ENCODE data around the gene AFMID. TPM values are rescaled to one million over a fixed set of nuclear protein-coding genes. Genes with fewer than 3 reads are reported as not detected.

Gene AFMID
- total RNA-seq, 6 experiments from 2014 or later: 23.0 to 32.9 (median 26.2) TPM

DNA sequence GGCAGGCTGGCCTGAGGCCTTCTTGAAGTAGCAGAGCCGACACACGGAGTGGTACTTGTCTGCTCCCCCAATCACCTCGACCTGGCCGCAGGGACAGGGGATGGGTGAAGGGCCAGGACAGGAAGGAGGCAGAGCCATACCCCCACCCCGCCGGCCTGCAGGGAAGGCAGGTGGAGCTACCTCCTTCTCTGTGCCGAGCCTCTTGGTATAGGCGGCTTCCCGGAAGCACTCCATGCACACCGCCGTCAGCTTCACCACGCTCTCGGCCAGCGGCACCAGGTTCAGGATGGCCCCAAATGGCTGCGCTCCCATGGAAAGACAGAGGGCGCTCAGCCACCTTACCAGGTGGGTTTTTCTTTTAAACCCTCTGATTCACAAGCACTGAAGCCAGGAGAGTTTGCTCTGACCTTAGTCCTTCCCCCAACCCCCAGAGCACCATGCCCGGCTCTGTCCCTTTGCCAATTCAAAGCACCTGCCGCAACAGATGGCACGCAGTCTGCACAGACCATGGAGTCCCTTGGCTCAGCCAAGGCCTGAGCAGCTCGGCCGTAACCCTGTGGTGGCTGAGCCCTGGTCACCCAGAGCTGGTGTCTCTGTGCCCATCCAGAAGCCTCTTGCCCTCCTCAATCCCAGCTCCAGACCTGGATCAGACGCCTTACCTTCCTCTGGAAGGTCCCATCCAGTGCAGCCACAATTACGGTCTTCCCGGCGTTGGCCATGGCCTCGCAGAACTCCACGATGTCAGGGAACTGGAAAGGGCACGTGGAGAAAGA, 12.1 kb upstream of the AFMID start:
- TF ChIP-seq, protein P1, sequence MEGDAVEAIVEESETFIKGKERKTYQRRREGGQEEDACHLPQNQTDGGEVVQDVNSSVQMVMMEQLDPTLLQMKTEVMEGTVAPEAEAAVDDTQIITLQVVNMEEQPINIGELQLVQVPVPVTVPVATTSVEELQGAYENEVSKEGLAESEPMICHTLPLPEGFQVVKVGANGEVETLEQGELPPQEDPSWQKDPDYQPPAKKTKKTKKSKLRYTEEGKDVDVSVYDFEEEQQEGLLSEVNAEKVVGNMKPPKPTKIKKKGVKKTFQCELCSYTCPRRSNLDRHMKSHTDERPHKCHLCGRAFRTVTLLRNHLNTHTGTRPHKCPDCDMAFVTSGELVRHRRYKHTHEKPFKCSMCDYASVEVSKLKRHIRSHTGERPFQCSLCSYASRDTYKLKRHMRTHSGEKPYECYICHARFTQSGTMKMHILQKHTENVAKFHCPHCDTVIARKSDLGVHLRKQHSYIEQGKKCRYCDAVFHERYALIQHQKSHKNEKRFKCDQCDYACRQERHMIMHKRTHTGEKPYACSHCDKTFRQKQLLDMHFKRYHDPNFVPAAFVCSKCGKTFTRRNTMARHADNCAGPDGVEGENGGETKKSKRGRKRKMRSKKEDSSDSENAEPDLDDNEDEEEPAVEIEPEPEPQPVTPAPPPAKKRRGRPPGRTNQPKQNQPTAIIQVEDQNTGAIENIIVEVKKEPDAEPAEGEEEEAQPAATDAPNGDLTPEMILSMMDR (IDR thresholded peaks at IDR 0.05): peak; percentile 40
- Mint-ChIP-seq H3K4me1 (ENCODE audit: low read depth) (peaks cover 21% of the 10 kb centered on the region), H3K36me3 (ENCODE audit: low read depth) (peaks cover 10% of the 10 kb centered on the region; the same call in 1 of the 2 replicates), H3K27me3 (ENCODE audit: insufficient read depth) (peaks cover 4% of the 10 kb centered on the region; the same call in 1 of the 2 replicates), H3K4me3 (no peak overlapping the region), H3K27ac (no peak overlapping the region), H3K9me3 (no peaks in the 10 kb centered on the region)
- no peak for DNase-seq

DNA sequence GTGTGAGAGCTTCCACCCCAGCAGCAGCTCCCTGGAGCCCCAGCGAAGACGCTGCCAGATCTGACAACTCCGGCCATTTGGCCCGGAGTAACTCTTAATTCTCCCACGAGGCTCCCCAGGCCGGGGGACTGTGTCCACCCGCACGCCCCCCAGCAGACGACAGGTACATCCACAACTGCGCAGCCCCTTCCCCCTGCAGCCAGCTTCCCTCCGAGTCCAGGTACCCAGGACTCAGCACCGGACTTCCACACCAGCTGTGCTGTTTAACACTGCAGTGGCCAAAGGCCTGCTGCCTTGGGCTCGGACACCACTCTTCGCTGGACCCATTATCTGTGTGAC, 11.6 kb upstream of the AFMID start:
- TF ChIP-seq, protein P1 (IDR thresholded peaks at IDR 0.05): no peak

DNA sequence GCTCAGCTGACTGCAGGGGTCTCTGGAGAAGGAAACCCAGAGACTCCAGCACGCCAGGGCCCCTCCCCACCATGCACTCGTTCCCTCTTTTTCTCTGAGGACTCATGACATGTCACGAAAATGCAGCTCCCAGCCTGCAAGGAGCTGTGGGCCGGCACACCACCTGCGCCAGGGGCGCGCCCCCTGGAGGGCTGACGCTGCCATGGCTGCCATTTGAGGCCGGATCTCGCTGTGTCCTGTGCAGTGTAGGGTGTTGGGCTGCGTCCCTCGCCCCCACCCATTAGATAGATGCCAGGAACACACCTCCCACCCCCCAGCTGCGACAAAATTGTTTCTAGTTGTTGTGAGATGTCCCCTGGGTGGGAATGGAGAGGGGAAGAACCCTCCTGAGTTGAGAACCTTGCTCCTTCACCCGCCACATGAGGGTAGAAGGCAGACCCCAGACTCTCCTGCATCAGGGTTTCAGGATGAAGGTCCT, 10.6 kb upstream of the AFMID start:
- TF ChIP-seq, protein P1 (IDR thresholded peaks at IDR 0.05): peak; percentile 94
- peaks cover 27% of the 10 kb centered on the region for H3K4me1 Mint-ChIP-seq (ENCODE audit: low read depth)
- H3K9me3 Mint-ChIP-seq: no peaks in the 10 kb centered on the region
- H3K4me3 Mint-ChIP-seq: no peak overlapping the region
- H3K27ac Mint-ChIP-seq: no peak overlapping the region
- peaks cover 16% of the 10 kb centered on the region; the same call in 1 of the 2 replicates for H3K36me3 Mint-ChIP-seq (ENCODE audit: low read depth)
- H3K27me3 Mint-ChIP-seq (ENCODE audit: insufficient read depth): peaks cover 4% of the 10 kb centered on the region; the same call in 1 of the 2 replicates
- DNase-seq: peak; percentile 22

More for the DNA sequence above, 11.6 kb upstream of the AFMID start:
- peaks cover 15% of the 10 kb centered on the region; the same call in 1 of the 2 replicates for H3K36me3 Mint-ChIP-seq (ENCODE audit: low read depth)
- peaks cover 26% of the 10 kb centered on the region for H3K4me1 Mint-ChIP-seq (ENCODE audit: low read depth)
- peaks cover 4% of the 10 kb centered on the region; the same call in 1 of the 2 replicates for H3K27me3 Mint-ChIP-seq (ENCODE audit: insufficient read depth)
- DNase-seq: no peak
- no peaks in the 10 kb centered on the region for H3K9me3 Mint-ChIP-seq
- no peak overlapping the region for H3K4me3 Mint-ChIP-seq
- H3K27ac Mint-ChIP-seq: no peak overlapping the region

DNA sequence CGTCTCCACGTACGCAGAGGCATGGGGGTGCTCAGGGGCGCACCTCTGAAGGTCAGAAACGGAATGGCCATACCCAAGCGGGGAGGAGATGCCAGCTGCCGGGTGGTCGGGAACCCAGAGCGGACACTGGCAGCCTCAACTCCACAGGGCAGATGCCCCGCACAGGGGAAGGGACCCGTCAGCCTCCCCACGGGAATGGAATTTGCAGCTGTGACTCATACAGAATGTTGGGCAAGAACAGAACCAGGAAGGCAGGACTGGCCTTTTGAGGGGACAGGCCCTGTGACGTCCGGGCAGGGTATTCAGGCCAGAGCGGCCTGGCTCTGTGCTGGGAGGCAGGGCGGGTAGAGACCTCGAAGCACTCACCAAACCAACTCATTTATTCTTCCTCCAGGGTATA, 7.8 kb upstream of the AFMID start:
- peak; percentile 26 for DNase-seq
- Mint-ChIP-seq H3K4me1 (ENCODE audit: low read depth) (peaks cover 22% of the 10 kb centered on the region), H3K27me3 (ENCODE audit: insufficient read depth) (0 out of 2 replicates have a peak, but pooled peaks cover 2% of the 10 kb centered on the region), H3K27ac (peak overlapping the region; percentile 39), H3K4me3 (no peak overlapping the region), H3K9me3 (no peaks in the 10 kb centered on the region), H3K36me3 (ENCODE audit: low read depth) (peaks cover 16% of the 10 kb centered on the region; the same call in 1 of the 2 replicates)
- TF ChIP-seq, protein P1 (IDR thresholded peaks at IDR 0.05): no peak

DNA sequence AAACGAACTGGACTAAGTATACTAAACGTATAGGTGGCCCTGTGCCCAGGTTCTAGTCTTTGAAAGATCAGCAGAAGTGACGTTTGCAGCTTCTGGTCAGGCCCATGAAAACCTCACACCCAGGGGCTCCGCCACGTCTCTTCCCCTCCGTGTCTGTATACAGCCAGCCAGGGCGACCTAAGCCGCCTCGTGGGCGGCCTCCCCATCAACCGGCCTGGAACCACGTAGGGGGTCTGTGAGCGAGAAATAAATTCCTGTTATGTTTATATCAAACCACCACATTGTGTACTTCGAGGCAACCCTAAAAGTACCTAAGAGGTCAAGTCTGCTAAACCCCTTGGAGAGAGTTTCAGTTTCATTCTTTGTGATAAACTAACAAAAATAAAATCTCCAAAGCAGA, 7.1 kb upstream of the AFMID start:
- Mint-ChIP-seq H3K27me3 (ENCODE audit: insufficient read depth) (0 out of 2 replicates have a peak, but pooled peaks cover 2% of the 10 kb centered on the region), H3K4me3 (no peak overlapping the region), H3K36me3 (ENCODE audit: low read depth) (peaks cover 20% of the 10 kb centered on the region; the same call in 1 of the 2 replicates), H3K4me1 (ENCODE audit: low read depth) (peaks cover 29% of the 10 kb centered on the region), H3K27ac (no peak overlapping the region), H3K9me3 (no peaks in the 10 kb centered on the region)
- no peak for DNase-seq
- TF ChIP-seq, protein P1 (IDR thresholded peaks at IDR 0.05): no peak
